NCI-H1436 (cell line): ENCODE results near the gene GPR107.

ENCODE experiments used
- DNase-seq: peaks from one replicate; lab custom pipeline; 2025; lab: John Stamatoyannopoulos, UW

The GPR107 gene

DNA sequence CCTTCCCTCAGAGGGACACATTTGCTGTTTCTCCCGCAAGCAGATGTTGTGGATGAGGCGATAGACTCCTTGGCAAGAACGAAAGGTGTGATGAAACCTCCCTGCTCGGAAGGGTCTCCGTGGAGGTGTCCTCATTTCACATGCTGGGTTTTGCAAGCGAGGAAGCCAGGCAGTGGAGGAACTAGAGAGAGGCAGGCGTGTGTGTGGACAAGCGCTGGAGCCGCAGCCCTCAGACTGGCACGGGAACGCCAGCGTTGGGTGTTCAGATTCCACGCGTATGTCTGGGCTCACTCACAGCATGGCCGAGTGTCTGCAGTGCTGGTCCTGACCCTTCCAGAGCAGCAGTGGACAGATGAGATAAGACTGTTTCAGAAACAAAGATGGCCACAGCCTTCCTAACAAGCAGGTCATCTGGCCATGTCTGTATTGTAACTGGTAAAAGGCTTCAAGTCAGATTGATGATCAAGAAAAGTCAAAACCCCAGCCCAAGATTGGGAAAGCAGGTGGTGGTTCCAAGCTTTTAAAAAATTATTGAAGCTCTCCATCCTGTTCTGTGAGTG, 83.5 kb downstream of the GPR107 start:
- DNase-seq = no peak

DNA sequence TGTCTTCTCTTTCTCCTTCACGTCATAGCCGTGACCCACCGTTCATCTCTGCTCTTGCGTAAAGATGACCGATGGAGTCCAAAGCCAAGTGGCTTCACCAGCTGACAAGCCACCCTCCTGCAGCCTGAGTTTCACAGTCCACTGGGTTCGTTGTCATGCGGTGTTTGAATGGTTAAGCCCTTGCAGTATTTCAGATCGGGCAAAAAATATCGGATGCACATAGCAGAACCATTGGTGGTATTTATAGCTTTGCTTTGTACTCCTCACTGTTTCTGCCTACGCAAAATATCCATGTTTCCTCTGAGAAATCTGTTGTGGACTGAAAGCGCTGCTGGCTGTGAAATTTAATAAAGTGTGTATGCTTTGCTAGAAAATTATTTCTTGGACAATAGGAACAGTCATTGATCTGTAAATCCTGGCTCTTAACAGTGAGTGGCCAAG, 84.0 kb downstream of the GPR107 start:
- DNase-seq = no peak

- no peak for DNase-seq
Measured at GRCh38 chr9:130138171-130138653, 84.5 kb downstream of the GPR107 start.

- no peak for DNase-seq
Measured at GRCh38 chr9:130138791-130139190, 85.1 kb downstream of the GPR107 start.

- peak; percentile 7 for DNase-seq
Measured at GRCh38 chr9:130139251-130139650, 85.5 kb downstream of the GPR107 start.

DNA sequence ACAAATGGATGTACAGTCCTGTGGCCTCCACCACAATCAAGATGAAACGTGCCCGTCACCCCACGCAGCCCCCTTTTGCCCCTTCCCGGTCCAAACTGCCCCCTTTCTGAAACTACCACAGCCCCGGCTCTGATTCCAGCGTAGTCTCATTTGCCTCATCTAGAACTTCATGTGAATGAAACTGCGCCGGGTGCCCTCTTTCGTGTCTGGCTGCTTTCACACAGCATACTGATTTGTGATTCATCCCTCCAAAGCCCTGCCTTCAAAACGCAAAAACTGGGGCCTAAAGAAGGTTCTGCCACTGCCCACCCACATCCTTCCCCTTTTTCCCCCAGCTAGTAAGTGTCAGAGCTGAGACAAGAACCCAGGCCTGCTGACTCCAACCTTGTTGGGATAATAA, 87.0 kb downstream of the GPR107 start:
- no peak for DNase-seq

- DNase-seq = no peak
Measured at GRCh38 chr9:130142056-130142455, 88.3 kb downstream of the GPR107 start.

DNA sequence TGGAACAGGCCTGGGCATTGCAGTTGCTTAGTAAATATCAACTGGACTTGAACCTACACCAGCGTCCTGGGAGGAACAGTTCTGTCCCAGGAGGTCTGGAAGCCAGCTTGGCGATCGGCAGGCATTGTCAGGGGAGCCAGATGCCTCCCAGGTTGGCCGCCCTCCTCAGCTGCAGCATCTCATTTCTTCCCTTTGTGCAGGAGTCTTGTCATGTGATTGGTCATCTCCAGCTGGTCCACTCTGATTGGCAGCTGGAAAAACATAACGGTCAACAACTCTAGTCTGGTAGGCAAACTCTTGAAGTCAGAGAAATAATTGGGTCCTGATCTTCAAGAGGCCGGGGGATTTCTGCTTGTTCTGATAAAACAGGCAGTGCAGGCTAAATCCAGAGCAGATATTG, 88.9 kb downstream of the GPR107 start:
- DNase-seq = no peak

DNA sequence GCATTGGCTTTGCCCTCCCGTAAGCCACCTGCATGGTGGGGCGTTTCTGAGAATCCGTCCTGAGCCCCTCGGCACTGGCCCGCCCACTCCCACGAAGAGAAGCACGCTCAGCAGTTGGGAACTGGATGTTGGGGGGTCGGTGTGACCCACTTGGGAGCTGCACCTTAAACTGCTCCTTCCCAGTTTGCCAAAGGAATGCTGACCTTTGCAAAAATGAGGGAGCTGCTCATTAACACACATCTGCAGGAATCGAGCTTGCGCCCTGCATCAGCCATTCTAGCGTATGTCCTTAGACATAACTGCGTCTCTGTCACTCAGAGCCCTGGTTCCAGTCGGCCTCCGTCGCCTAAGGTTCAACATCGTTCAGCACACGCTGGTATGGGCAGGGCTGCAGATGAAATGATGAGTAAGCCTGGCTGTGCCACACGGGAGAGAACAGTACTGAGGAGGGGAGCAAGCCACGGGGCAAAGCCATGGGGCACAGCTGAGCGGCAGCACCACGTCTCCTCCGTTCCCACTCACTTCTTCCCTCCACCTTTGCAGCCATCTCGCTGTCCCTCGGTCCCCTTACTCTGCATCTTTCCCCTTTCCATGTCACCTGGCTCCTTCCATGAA, 89.7 kb downstream of the GPR107 start:
- DNase-seq = no peak

- no peak for DNase-seq
Measured at GRCh38 chr9:130143958-130144366, 90.3 kb downstream of the GPR107 start.

GRCh38 chr9:130144703-130145102, 91.0 kb downstream of the GPR107 start:
- DNase-seq = no peak

DNA sequence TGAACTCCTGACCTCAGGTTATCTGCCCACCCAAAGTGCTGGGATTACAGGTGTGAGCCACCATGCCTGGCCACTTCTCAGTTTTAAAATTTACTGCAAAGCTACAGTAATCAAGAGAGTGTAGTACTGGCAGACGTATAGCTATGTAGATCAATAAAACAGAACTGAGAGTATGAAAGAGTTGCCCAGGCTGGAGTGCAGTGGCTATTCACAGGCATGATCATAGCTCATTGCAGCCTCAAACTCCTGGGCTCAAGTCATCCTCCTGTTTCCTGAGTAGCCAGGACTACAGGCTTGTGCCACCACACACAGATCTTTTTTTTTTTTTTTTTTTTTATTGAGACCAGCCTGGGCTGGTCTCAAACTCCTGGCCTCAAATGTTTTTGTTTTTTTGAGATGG, 92.0 kb downstream of the GPR107 start:
- DNase-seq = no peak

GRCh38 chr9:130147198-130147597, 93.5 kb downstream of the GPR107 start:
- no peak for DNase-seq

GRCh38 chr9:130147910-130148309, 94.2 kb downstream of the GPR107 start:
- DNase-seq = no peak

DNA sequence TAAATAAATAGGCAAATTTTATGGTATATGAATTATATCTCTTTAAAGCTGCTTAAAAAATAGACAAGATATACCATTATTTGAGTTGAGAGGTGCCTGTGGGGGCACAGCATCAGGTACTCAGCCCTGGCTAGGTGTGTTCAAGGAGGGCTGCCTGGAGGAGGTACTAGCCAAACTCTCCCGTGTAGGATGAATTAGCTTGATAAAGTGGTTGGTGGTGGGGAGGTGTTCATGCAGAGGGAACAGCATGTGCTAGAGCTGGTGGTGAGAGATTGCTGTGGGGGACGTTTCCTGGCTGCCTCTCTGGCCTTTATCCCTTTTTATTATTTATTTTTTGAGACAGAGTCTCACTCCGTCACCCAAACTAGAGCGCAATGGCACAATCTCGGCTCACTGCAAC, 95.3 kb downstream of the GPR107 start:
- no peak for DNase-seq

- DNase-seq = no peak
Measured at GRCh38 chr9:130149654-130150286, 96.1 kb downstream of the GPR107 start.

- no peak for DNase-seq
Measured at GRCh38 chr9:130150779-130151382, 97.2 kb downstream of the GPR107 start.

GRCh38 chr9:130154816-130155215, 101.1 kb downstream of the GPR107 start:
- DNase-seq = no peak

- DNase-seq = no peak
Measured at GRCh38 chr9:130155647-130156046, 101.9 kb downstream of the GPR107 start.

- DNase-seq = no peak
Measured at GRCh38 chr9:130156672-130157071, 103.0 kb downstream of the GPR107 start.

GRCh38 chr9:130157079-130157478, 103.4 kb downstream of the GPR107 start:
- no peak for DNase-seq

DNA sequence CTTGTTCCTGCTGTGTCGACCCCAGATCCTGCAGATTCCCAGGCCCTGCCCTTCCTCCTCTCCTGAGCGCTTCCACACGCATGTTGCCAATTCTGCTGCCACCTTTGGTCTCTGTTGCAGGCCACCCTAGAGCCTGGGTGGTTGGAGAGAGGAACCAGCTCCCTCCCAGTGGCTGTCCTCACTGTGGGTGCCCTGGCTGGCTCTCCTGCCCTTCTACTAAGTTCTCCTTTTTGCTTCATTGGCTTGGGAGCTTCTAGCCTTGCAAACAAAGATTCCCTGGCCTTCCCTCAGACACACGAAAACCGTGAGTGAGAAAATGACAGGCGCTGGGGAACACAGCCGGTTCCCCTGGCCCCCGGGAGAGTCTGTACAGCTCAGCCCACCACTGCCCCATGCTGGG, 104.3 kb downstream of the GPR107 start:
- DNase-seq = no peak

GRCh38 chr9:130159057-130159456, 105.4 kb downstream of the GPR107 start:
- no peak for DNase-seq
